Measurements from ENCODE around the gene PYGB. TPM values are rescaled to one million over a fixed set of nuclear protein-coding genes. Genes with fewer than 3 reads are reported as not detected.

PYGB gene
- total and polyA plus RNA-seq, 4 donors = 37.9 to 143 (median 94.0) TPM

GRCh38 chr20:25318471-25319240 lies 70.8 kb downstream of the PYGB start:
- Histone ChIP-seq H3K27me3 (ENCODE audit: control insufficient read depth in 1 of 2, insufficient read depth in 2 of 2, low read length in 1 of 2) (no peaks in the 10 kb centered on the region), H3K4me3 (ENCODE audit: low read length in 2 of 2) (no peak overlapping the region), H3K27ac (ENCODE audit: low read depth in 1 of 2, low read length in 2 of 2) (no peak overlapping the region), H3K9me3 (ENCODE audit: control insufficient read depth, low read length) (no peaks in the 10 kb centered on the region), H3K4me1 (ENCODE audit: control insufficient read depth in 1 of 2, insufficient read depth in 2 of 2, low read length in 2 of 2) (no peaks in the 10 kb centered on the region), H3K36me3 (ENCODE audit: control insufficient read depth in 1 of 2, insufficient read depth in 2 of 2, low read length in 1 of 2) (no peaks in the 10 kb centered on the region)
- 86 to 87% methylated on average over 16 of the region's 16 CpGs for WGBS, 2 donors
- ATAC-seq (ENCODE audit: low FRiP score) (no peak), DNase-seq (peak in 1 of 2 donors; percentile 62)
- intact Hi-C loops (cut with DNase I) = no loop called here

- ATAC-seq (ENCODE audit: low FRiP score) (no peak), DNase-seq (peak in 1 of 2 donors; percentile 42)
- 86 to 87% methylated on average over 11 of the region's 11 CpGs for WGBS, 2 donors
- Histone ChIP-seq H3K4me3 (ENCODE audit: low read length in 2 of 2) (no peak overlapping the region), H3K36me3 (ENCODE audit: control insufficient read depth in 1 of 2, insufficient read depth in 2 of 2, low read length in 1 of 2) (no peaks in the 10 kb centered on the region), H3K9me3 (ENCODE audit: control insufficient read depth, low read length) (no peaks in the 10 kb centered on the region), H3K4me1 (ENCODE audit: control insufficient read depth in 1 of 2, insufficient read depth in 2 of 2, low read length in 2 of 2) (no peaks in the 10 kb centered on the region), H3K27ac (ENCODE audit: low read depth in 1 of 2, low read length in 2 of 2) (no peak overlapping the region), H3K27me3 (ENCODE audit: control insufficient read depth in 1 of 2, insufficient read depth in 2 of 2, low read length in 1 of 2) (no peaks in the 10 kb centered on the region)
- intact Hi-C loops (cut with DNase I) = no loop called here
Observed at GRCh38 chr20:25319241-25320034, 71.6 kb downstream of the PYGB start.

- H3K27me3 ChIP-seq (ENCODE audit: control insufficient read depth in 1 of 2, insufficient read depth in 2 of 2, low read length in 1 of 2) = no peaks in the 10 kb centered on the region
- no peak for ATAC-seq (ENCODE audit: low FRiP score)
- intact Hi-C loops (cut with DNase I) = no loop called here
- H3K36me3 ChIP-seq (ENCODE audit: control insufficient read depth in 1 of 2, insufficient read depth in 2 of 2, low read length in 1 of 2) = no peaks in the 10 kb centered on the region
- DNase-seq = peak in 1 of 2 donors; percentile 47
- H3K4me3 ChIP-seq (ENCODE audit: low read length in 2 of 2) = no peak overlapping the region
- H3K9me3 ChIP-seq (ENCODE audit: control insufficient read depth, low read length) = no peaks in the 10 kb centered on the region
- H3K4me1 ChIP-seq (ENCODE audit: control insufficient read depth in 1 of 2, insufficient read depth in 2 of 2, low read length in 2 of 2) = no peaks in the 10 kb centered on the region
- no peak overlapping the region for H3K27ac ChIP-seq (ENCODE audit: low read depth in 1 of 2, low read length in 2 of 2)
- WGBS, 2 donors = 80 to 81% methylated on average over 13 of the region's 13 CpGs
Observed at GRCh38 chr20:25320035-25320800, 72.3 kb downstream of the PYGB start.

- no peak for ATAC-seq (ENCODE audit: low FRiP score)
- 89 to 95% methylated on average over 5 of the region's 5 CpGs for WGBS, 2 donors
Observed at GRCh38 chr20:25321262-25321831, 73.5 kb downstream of the PYGB start.

GRCh38 chr20:25321991-25322390 lies 74.1 kb downstream of the PYGB start:
- intact Hi-C loops (cut with DNase I) = no loop called here

More at GRCh38 chr20:25321262-25321831, 73.5 kb downstream of the PYGB start:
- Histone ChIP-seq H3K9me3 (ENCODE audit: control insufficient read depth, low read length) (no peaks in the 10 kb centered on the region), H3K4me3 (ENCODE audit: low read length in 2 of 2) (no peak overlapping the region), H3K36me3 (ENCODE audit: control insufficient read depth in 1 of 2, insufficient read depth in 2 of 2, low read length in 1 of 2) (no peaks in the 10 kb centered on the region), H3K4me1 (ENCODE audit: control insufficient read depth in 1 of 2, insufficient read depth in 2 of 2, low read length in 2 of 2) (no peaks in the 10 kb centered on the region), H3K27ac (ENCODE audit: low read depth in 1 of 2, low read length in 2 of 2) (no peak overlapping the region), H3K27me3 (ENCODE audit: control insufficient read depth in 1 of 2, insufficient read depth in 2 of 2, low read length in 1 of 2) (no peaks in the 10 kb centered on the region)
- intact Hi-C loops (cut with DNase I) = no loop called here
- no peak for DNase-seq

GRCh38 chr20:25323496-25324246 lies 75.8 kb downstream of the PYGB start:
- intact Hi-C loops (cut with DNase I) = no loop called here
- H3K9me3 ChIP-seq (ENCODE audit: control insufficient read depth, low read length) = no peaks in the 10 kb centered on the region
- no peak overlapping the region for H3K4me3 ChIP-seq (ENCODE audit: low read length in 2 of 2)
- ATAC-seq (ENCODE audit: low FRiP score) (no peak), DNase-seq (no peak)
- no peaks in the 10 kb centered on the region for H3K27me3 ChIP-seq (ENCODE audit: control insufficient read depth in 1 of 2, insufficient read depth in 2 of 2, low read length in 1 of 2)
- WGBS, 2 donors = 90 to 91% methylated on average over 12 of the region's 12 CpGs
- no peaks in the 10 kb centered on the region for H3K36me3 ChIP-seq (ENCODE audit: control insufficient read depth in 1 of 2, insufficient read depth in 2 of 2, low read length in 1 of 2)
- H3K27ac ChIP-seq (ENCODE audit: low read depth in 1 of 2, low read length in 2 of 2) = no peak overlapping the region
- H3K4me1 ChIP-seq (ENCODE audit: control insufficient read depth in 1 of 2, insufficient read depth in 2 of 2, low read length in 2 of 2) = no peaks in the 10 kb centered on the region

More at GRCh38 chr20:25321991-25322390, 74.1 kb downstream of the PYGB start:
- DNase-seq = no peak
- Histone ChIP-seq H3K27ac (ENCODE audit: low read depth in 1 of 2, low read length in 2 of 2) (no peak overlapping the region), H3K27me3 (ENCODE audit: control insufficient read depth in 1 of 2, insufficient read depth in 2 of 2, low read length in 1 of 2) (no peaks in the 10 kb centered on the region), H3K4me3 (ENCODE audit: low read length in 2 of 2) (no peak overlapping the region), H3K36me3 (ENCODE audit: control insufficient read depth in 1 of 2, insufficient read depth in 2 of 2, low read length in 1 of 2) (no peaks in the 10 kb centered on the region), H3K4me1 (ENCODE audit: control insufficient read depth in 1 of 2, insufficient read depth in 2 of 2, low read length in 2 of 2) (no peaks in the 10 kb centered on the region), H3K9me3 (ENCODE audit: control insufficient read depth, low read length) (no peaks in the 10 kb centered on the region)
- WGBS, 2 donors = 90 to 93% methylated on average over 4 of the region's 4 CpGs
- no peak for ATAC-seq (ENCODE audit: low FRiP score)

- Histone ChIP-seq H3K4me3 (ENCODE audit: low read length in 2 of 2) (no peak overlapping the region), H3K27me3 (ENCODE audit: control insufficient read depth in 1 of 2, insufficient read depth in 2 of 2, low read length in 1 of 2) (no peaks in the 10 kb centered on the region), H3K4me1 (ENCODE audit: control insufficient read depth in 1 of 2, insufficient read depth in 2 of 2, low read length in 2 of 2) (no peaks in the 10 kb centered on the region), H3K27ac (ENCODE audit: low read depth in 1 of 2, low read length in 2 of 2) (no peak overlapping the region), H3K36me3 (ENCODE audit: control insufficient read depth in 1 of 2, insufficient read depth in 2 of 2, low read length in 1 of 2) (no peaks in the 10 kb centered on the region), H3K9me3 (ENCODE audit: control insufficient read depth, low read length) (no peaks in the 10 kb centered on the region)
- WGBS, 2 donors = 76 to 78% methylated on average over 5 of the region's 5 CpGs
- DNase-seq = peak in 1 of 2 donors; percentile 89
- intact Hi-C loops (cut with DNase I) = no loop called here
- peak; percentile 53 for ATAC-seq (ENCODE audit: low FRiP score)
Observed at GRCh38 chr20:25324412-25324811, 76.5 kb downstream of the PYGB start.

GRCh38 chr20:25325073-25325472 lies 77.2 kb downstream of the PYGB start:
- no peak for ATAC-seq (ENCODE audit: low FRiP score)
- 43 to 48% methylated on average over 3 of the region's 3 CpGs for WGBS, 2 donors
- no peaks in the 10 kb centered on the region for H3K9me3 ChIP-seq (ENCODE audit: control insufficient read depth, low read length)
- H3K4me1 ChIP-seq (ENCODE audit: control insufficient read depth in 1 of 2, insufficient read depth in 2 of 2, low read length in 2 of 2) = no peaks in the 10 kb centered on the region
- intact Hi-C loops (cut with DNase I) = no loop called here
- no peak for DNase-seq
- H3K27me3 ChIP-seq (ENCODE audit: control insufficient read depth in 1 of 2, insufficient read depth in 2 of 2, low read length in 1 of 2) = no peaks in the 10 kb centered on the region
- no peak overlapping the region for H3K4me3 ChIP-seq (ENCODE audit: low read length in 2 of 2)
- no peaks in the 10 kb centered on the region for H3K36me3 ChIP-seq (ENCODE audit: control insufficient read depth in 1 of 2, insufficient read depth in 2 of 2, low read length in 1 of 2)
- no peak overlapping the region for H3K27ac ChIP-seq (ENCODE audit: low read depth in 1 of 2, low read length in 2 of 2)
